Activated CD8-positive, alpha-beta memory T cell treated with anti-CD3 and anti-CD28 coated beads, Interleukin-2, amount 50 U/mL, for 24 hours (primary cell): ENCODE results near the gene SFI1.
"Not testable (repeated sequence)": the region's sequence is repeated elsewhere in the genome, so short reads cannot be mapped to it uniquely, and the experiment has no call there.

Experiments
- DNase-seq: peaks from one replicate; pipeline ENCODE4 v3.0.0-alpha.2; 2020; ENCODE audit errors: extremely low read depth

SFI1 gene

GRCh38 chr22:31492151-31492550, 4.2 kb upstream of the SFI1 start:
- no peak for DNase-seq

- not testable (repeated sequence) for DNase-seq
Observed at GRCh38 chr22:31493355-31493754, 3.0 kb upstream of the SFI1 start.

GRCh38 chr22:31495343-31495742, 993 bp upstream of the SFI1 start:
- no peak for DNase-seq

GRCh38 chr22:31496735-31497146, 405 bp downstream of the SFI1 start:
- DNase-seq, result peak; percentile 4

GRCh38 chr22:31497148-31497938, 1.0 kb downstream of the SFI1 start:
- DNase-seq, result no peak

- no peak for DNase-seq
Observed at GRCh38 chr22:31501738-31502137, 5.4 kb downstream of the SFI1 start.

GRCh38 chr22:31503211-31503964, 7.1 kb downstream of the SFI1 start:
- no peak for DNase-seq

GRCh38 chr22:31504282-31504681, 7.9 kb downstream of the SFI1 start:
- no peak for DNase-seq

GRCh38 chr22:31507517-31507916, 11.2 kb downstream of the SFI1 start:
- DNase-seq, result not testable (repeated sequence)

- no peak for DNase-seq
Observed at GRCh38 chr22:31508536-31508935, 12.2 kb downstream of the SFI1 start.

- no peak for DNase-seq
Observed at GRCh38 chr22:31509061-31509762, 12.9 kb downstream of the SFI1 start.

GRCh38 chr22:31520051-31520450, 23.7 kb downstream of the SFI1 start:
- no peak for DNase-seq

GRCh38 chr22:31524132-31524531, 27.8 kb downstream of the SFI1 start:
- DNase-seq, result not testable (repeated sequence)

- DNase-seq, result no peak
Observed at GRCh38 chr22:31526270-31526669, 29.9 kb downstream of the SFI1 start.

GRCh38 chr22:31530823-31531195, 34.5 kb downstream of the SFI1 start:
- no peak for DNase-seq

GRCh38 chr22:31532060-31532459, 35.7 kb downstream of the SFI1 start:
- DNase-seq, result no peak

GRCh38 chr22:31533374-31533773, 37.0 kb downstream of the SFI1 start:
- DNase-seq, result no peak

- no peak for DNase-seq
Observed at GRCh38 chr22:31537019-31537535, 40.7 kb downstream of the SFI1 start.

GRCh38 chr22:31538815-31539214, 42.5 kb downstream of the SFI1 start:
- DNase-seq, result no peak

GRCh38 chr22:31540166-31540565, 43.8 kb downstream of the SFI1 start:
- not testable (repeated sequence) for DNase-seq

- DNase-seq, result no peak
Observed at GRCh38 chr22:31540966-31541365, 44.6 kb downstream of the SFI1 start.
